Gastroesophageal sphincter (tissue), 3 donors: ENCODE measurements around the gene RHBG.

Source experiments
- EP300 ChIP-seq: sonication (generic); formaldehyde crosslinking; IDR thresholded peaks from one replicate; pipeline ENCODE4 v1.6.1; 2017; ENCODE audit warnings: antibody characterized with exemption, mild to moderate bottlenecking
- TF ChIP-seq, protein P1 (sequence below), 4 experiments: fragments of 200-600 bp in 2 of 4; fragments of 450-650 bp in 2 of 4; sonication (generic) in 1 of 4; IDR thresholded peaks; one replicate each; pipeline ENCODE4 v1.5.1; 2017 to 2019; ENCODE audit warnings: antibody characterized with exemption in 4 of 4, mild to moderate bottlenecking in 2 of 4, moderate library complexity in 2 of 4

DNA sequence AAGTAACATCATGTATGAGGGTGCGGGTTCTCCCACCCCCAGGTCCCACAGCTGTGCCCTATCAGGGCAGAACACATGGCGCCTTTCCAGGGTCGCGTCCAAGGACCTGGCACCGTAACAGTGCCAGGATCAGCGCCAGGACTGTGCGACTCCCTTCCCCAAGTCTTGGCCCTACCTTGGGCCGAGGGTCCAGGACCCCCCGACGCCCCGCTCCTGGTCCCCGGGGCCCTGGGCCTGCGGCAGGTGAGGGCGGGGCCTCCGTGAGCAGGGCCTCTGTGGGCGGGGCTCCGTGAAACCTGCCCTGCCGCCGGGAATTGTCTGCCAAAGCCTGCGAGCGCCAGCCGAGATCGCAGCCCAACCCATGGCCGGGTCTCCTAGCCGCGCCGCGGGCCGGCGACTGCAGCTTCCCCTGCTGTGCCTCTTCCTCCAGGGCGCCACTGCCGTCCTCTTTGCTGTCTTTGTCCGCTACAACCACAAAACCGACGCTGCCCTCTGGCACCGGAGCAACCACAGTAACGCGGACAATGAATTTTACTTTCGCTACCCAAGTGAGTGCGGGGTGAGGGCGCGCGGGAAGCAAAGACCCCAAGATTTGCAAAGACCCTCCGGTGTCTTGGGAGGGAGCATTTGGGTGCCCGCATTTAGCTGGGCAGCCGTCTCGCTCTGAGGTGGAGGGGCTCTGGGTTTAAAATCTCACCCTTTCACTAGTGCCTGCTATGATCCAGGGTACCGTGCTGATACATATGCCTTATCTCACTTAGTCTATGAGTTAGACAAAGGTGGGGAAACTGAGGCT is at the start of gene RHBG:
- TF ChIP-seq, protein P1, sequence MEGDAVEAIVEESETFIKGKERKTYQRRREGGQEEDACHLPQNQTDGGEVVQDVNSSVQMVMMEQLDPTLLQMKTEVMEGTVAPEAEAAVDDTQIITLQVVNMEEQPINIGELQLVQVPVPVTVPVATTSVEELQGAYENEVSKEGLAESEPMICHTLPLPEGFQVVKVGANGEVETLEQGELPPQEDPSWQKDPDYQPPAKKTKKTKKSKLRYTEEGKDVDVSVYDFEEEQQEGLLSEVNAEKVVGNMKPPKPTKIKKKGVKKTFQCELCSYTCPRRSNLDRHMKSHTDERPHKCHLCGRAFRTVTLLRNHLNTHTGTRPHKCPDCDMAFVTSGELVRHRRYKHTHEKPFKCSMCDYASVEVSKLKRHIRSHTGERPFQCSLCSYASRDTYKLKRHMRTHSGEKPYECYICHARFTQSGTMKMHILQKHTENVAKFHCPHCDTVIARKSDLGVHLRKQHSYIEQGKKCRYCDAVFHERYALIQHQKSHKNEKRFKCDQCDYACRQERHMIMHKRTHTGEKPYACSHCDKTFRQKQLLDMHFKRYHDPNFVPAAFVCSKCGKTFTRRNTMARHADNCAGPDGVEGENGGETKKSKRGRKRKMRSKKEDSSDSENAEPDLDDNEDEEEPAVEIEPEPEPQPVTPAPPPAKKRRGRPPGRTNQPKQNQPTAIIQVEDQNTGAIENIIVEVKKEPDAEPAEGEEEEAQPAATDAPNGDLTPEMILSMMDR (IDR thresholded peaks at IDR 0.05), result no peak
- no peak for TF ChIP-seq EP300
